Fibroblast of lung (primary cell): ENCODE data around the gene ZPLD1. TPM values are rescaled to one million over a fixed set of nuclear protein-coding genes. Genes with fewer than 3 reads are reported as not detected.

Source experiments
- DNase-seq, 2 donors: peaks; one replicate each; pipeline versions ENCODE4 v3.0.0 to v3.0.0-alpha.2; 2010; ENCODE audit warnings: low read depth in 2 of 2
- H2AFZ ChIP-seq: 2 replicates; pipeline ENCODE4 v1.5.1; 2012; ENCODE audit warnings: low read length, control low read depth, inconsistent platforms
- H3K27ac ChIP-seq: 2 replicates; pipeline ENCODE4 v1.5.1; 2011; ENCODE audit warnings: low read length, control low read depth; ENCODE audit not compliant: insufficient read depth
- H3K27me3 ChIP-seq: 2 replicates; pipeline ENCODE4 v1.5.1; 2011; ENCODE audit warnings: mild to moderate bottlenecking, low read length; ENCODE audit not compliant: control insufficient read depth, insufficient read depth
- H3K36me3 ChIP-seq: 2 replicates; pipeline ENCODE4 v1.5.1; 2011; ENCODE audit warnings: low read length; ENCODE audit not compliant: control insufficient read depth, insufficient read depth
- H3K4me1 ChIP-seq: 2 replicates; pipeline ENCODE4 v1.5.1; 2011; ENCODE audit warnings: low read length; ENCODE audit not compliant: control insufficient read depth, insufficient read depth; ENCODE audit errors: extremely low read depth
- H3K4me2 ChIP-seq: 2 replicates; pipeline ENCODE4 v1.5.1; 2011; ENCODE audit warnings: low read length, control low read depth; ENCODE audit not compliant: insufficient read depth; ENCODE audit errors: extremely low read depth
- H3K4me3 ChIP-seq, 4 experiments: fragments of 200-600 bp in 1 of 4; sonication (generic) in 1 of 4; replicated peaks in 1 of 4; 2 replicates each; pipeline ENCODE4 v1.5.1; 2011 to 2016; ENCODE audit warnings: low read length in 4 of 4, low read depth in 3 of 4, mild to moderate bottlenecking in 3 of 4, control low read depth in 2 of 4, inconsistent platforms in 1 of 4, mixed read lengths in 1 of 4; ENCODE audit not compliant: insufficient read depth in 1 of 4; ENCODE audit errors: control extremely low read depth in 1 of 4
- H3K79me2 ChIP-seq: 2 replicates; pipeline ENCODE4 v1.5.1; 2012; ENCODE audit warnings: mild to moderate bottlenecking, low read length, inconsistent platforms; ENCODE audit not compliant: control insufficient read depth, insufficient read depth
- H3K9ac ChIP-seq: 2 replicates; pipeline ENCODE4 v1.5.1; 2011; ENCODE audit warnings: mild to moderate bottlenecking, low read length, control low read depth; ENCODE audit not compliant: insufficient read depth
- H3K9me3 ChIP-seq: 2 replicates; pipeline ENCODE4 v1.5.1; 2012; ENCODE audit warnings: low read depth, low read length; ENCODE audit not compliant: control insufficient read depth, insufficient read depth
- H4K20me1 ChIP-seq: 2 replicates; pipeline ENCODE4 v1.5.1; 2011; ENCODE audit warnings: low read length; ENCODE audit not compliant: control insufficient read depth, insufficient read depth; ENCODE audit errors: extremely low read depth
- EZH2 ChIP-seq: IDR thresholded peaks from 2 replicates; pipeline ENCODE4 v1.5.1; 2012; ENCODE audit warnings: low read length, control low read depth, mild to moderate bottlenecking; ENCODE audit errors: missing control alignments
- polyA plus RNA-seq, 2 donors: library from polyadenylated mRNA; depleted of rRNA in 1 of 2; stranded (reverse) in 1 of 2; unstranded in 1 of 2; fragments of >200 nt; gene quantifications; 2 replicates each; pipeline ENCODE4 v1.2.1, GENCODE V29; 2011 to 2012; ENCODE audit warnings: missing spikeins in 1 of 2
- total RNA-seq: library from RNA; depleted of rRNA; stranded (reverse); fragments of >200 nt; gene quantifications from 2 replicates; pipeline ENCODE4 v1.2.1, GENCODE V29; 2014
- TF ChIP-seq, protein P1 (sequence below), 2 donors: IDR thresholded peaks in 1 of 2; conservative IDR thresholded peaks in 1 of 2; 1 replicate in 1 of 2; 2 replicates in 1 of 2; pipeline ENCODE4 v1.5.1; 2011 to 2012; ENCODE audit warnings: low read length in 2 of 2, control low read depth in 1 of 2, inconsistent platforms in 1 of 2, low read depth in 1 of 2, mild to moderate bottlenecking in 1 of 2

ZPLD1 gene
- total and polyA plus RNA-seq, 2 donors (not counting 1 experiment from before 2014, with no cell fraction given): 0.02 to 0.17 TPM

DNA sequence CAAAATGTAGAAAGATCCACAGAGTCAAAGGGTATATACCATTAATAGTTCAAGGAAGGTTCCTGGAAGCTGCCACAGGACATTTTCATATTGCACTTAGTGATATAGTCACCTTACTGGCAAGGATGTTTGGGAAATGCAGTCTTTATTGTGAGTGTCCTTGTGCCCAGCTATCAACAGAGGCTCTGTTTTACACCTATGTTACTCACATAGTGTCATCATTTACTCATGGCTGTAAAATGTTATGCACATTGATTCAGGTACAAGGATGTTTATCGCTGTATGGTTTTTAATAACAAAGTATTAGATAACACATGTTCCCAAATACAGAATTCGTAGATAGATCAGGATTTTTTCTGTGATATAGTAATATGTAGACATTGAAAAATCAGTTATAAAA is 50.9 kb downstream of the ZPLD1 start:
- H2AFZ ChIP-seq: no peak overlapping the region
- TF ChIP-seq, protein P1, sequence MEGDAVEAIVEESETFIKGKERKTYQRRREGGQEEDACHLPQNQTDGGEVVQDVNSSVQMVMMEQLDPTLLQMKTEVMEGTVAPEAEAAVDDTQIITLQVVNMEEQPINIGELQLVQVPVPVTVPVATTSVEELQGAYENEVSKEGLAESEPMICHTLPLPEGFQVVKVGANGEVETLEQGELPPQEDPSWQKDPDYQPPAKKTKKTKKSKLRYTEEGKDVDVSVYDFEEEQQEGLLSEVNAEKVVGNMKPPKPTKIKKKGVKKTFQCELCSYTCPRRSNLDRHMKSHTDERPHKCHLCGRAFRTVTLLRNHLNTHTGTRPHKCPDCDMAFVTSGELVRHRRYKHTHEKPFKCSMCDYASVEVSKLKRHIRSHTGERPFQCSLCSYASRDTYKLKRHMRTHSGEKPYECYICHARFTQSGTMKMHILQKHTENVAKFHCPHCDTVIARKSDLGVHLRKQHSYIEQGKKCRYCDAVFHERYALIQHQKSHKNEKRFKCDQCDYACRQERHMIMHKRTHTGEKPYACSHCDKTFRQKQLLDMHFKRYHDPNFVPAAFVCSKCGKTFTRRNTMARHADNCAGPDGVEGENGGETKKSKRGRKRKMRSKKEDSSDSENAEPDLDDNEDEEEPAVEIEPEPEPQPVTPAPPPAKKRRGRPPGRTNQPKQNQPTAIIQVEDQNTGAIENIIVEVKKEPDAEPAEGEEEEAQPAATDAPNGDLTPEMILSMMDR (conservative IDR thresholded peaks at IDR 0.05 in 1 of 2, IDR thresholded peaks at IDR 0.05 in 1 of 2; ENCODE audit: low read depth in 1 of 2, low read length in 2 of 2): no peak
- no peak for TF ChIP-seq EZH2
- DNase-seq: no peak
- H4K20me1 ChIP-seq: no peaks in the 10 kb centered on the region
- no peak overlapping the region for H3K27ac ChIP-seq
- H3K4me3 ChIP-seq: no peak overlapping the region
- H3K79me2 ChIP-seq: no peaks in the 10 kb centered on the region
- no peaks in the 10 kb centered on the region for H3K27me3 ChIP-seq
- H3K9me3 ChIP-seq: no peaks in the 10 kb centered on the region
- H3K4me1 ChIP-seq: no peaks in the 10 kb centered on the region
- no peak overlapping the region for H3K9ac ChIP-seq
- H3K36me3 ChIP-seq: no peaks in the 10 kb centered on the region
- no peak overlapping the region for H3K4me2 ChIP-seq

DNA sequence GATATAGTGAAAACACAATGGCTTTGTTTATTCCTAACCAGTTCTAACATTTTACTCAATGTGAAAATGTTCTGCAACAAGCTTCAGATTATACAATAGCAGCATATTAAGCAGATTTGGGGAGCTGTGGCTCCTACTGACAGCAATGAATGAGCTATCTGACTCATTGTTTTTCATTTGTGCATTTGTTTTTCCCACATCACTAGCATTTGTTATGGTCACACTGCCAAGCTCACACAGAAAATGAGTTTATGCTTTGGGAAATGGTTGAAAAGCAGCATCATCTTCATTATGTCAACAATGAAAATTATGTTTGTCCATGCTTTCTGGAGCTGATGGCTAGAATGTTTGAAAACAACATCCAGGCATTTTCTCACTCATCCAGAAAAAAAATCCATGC is 53.5 kb downstream of the ZPLD1 start:
- no peak overlapping the region for H3K27ac ChIP-seq

DNA sequence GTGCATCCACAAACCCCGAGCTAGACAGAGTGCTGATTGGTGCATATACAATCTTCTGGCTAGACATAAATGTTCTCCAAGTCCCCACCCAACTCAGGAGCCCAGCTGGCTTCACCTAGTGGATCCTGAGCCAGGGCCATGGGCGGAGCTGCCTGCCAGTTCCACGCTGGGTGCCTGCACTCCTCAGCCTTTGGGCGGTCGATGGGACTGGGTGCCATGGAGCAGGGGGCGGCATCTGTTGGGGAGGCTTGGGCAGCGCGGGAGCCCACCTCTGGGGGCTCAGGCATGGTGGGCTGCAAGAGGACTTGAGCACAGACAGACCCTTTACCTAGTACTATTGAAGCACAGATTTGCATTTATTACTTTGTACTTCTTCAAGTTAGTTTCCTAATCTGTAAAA is 57.5 kb downstream of the ZPLD1 start:
- no peaks in the 10 kb centered on the region for H3K36me3 ChIP-seq
- H3K9me3 ChIP-seq: no peaks in the 10 kb centered on the region
- H3K4me2 ChIP-seq: no peak overlapping the region
- no peak overlapping the region for H3K4me3 ChIP-seq
- no peak for DNase-seq
- no peak for TF ChIP-seq EZH2
- TF ChIP-seq, protein P1 (conservative IDR thresholded peaks at IDR 0.05 in 1 of 2, IDR thresholded peaks at IDR 0.05 in 1 of 2; ENCODE audit: low read depth in 1 of 2, low read length in 2 of 2): no peak
- no peak overlapping the region for H2AFZ ChIP-seq
- H4K20me1 ChIP-seq: no peaks in the 10 kb centered on the region
- no peaks in the 10 kb centered on the region for H3K4me1 ChIP-seq
- H3K79me2 ChIP-seq: no peaks in the 10 kb centered on the region
- H3K9ac ChIP-seq: no peak overlapping the region
- H3K27me3 ChIP-seq: no peaks in the 10 kb centered on the region
- H3K27ac ChIP-seq: no peak overlapping the region

More for the DNA sequence above, 53.5 kb downstream of the ZPLD1 start:
- Histone ChIP-seq H3K4me2 (no peak overlapping the region), H4K20me1 (no peaks in the 10 kb centered on the region), H3K36me3 (no peaks in the 10 kb centered on the region), H3K27me3 (no peaks in the 10 kb centered on the region), H3K9ac (no peak overlapping the region), H2AFZ (no peak overlapping the region), H3K79me2 (no peaks in the 10 kb centered on the region), H3K9me3 (no peaks in the 10 kb centered on the region), H3K4me1 (no peaks in the 10 kb centered on the region), H3K4me3 (no peak overlapping the region)
- DNase-seq: no peak
- TF ChIP-seq EZH2: no peak
- TF ChIP-seq, protein P1 (conservative IDR thresholded peaks at IDR 0.05 in 1 of 2, IDR thresholded peaks at IDR 0.05 in 1 of 2; ENCODE audit: low read depth in 1 of 2, low read length in 2 of 2): no peak
